ENCODE data around the gene CAPN2. TPM values are rescaled to one million over a fixed set of nuclear protein-coding genes. Genes with fewer than 3 reads are reported as not detected.

Gene CAPN2
- total and polyA plus RNA-seq, 2 experiments from 2014 or later, result 8.4 to 17.8 TPM

GRCh38 chr1:223752721-223753515, 40.6 kb downstream of the CAPN2 start:
- H3K27ac ChIP-seq (ENCODE audit: low read depth), result no peak overlapping the region
- H2AFZ ChIP-seq, result no peak overlapping the region
- H3K27me3 ChIP-seq (ENCODE audit: insufficient read depth), result peaks cover 11% of the 10 kb centered on the region
- TF ChIP-seq NANOG (IDR thresholded peaks at IDR 0.05; ENCODE audit: borderline replicate concordance), result no peak
- TF ChIP-seq CTCF (conservative IDR thresholded peaks at IDR 0.05; ENCODE audit: low read depth in 2 of 2), result no peak
- no peak for TF ChIP-seq ZNF331 (CRISPR knock-in tag; IDR thresholded peaks at IDR 0.05; ENCODE audit: low read depth)
- no peak for TF ChIP-seq REST (IDR thresholded peaks at IDR 0.05; ENCODE audit: unreplicated experiment)
- TF ChIP-seq ZNF462 (CRISPR knock-in tag; IDR thresholded peaks at IDR 0.05), result no peak
- TF ChIP-seq EZH2phosphoT487 (IDR thresholded peaks at IDR 0.05; ENCODE audit: unreplicated experiment), result no peak
- no peak for TF ChIP-seq JUNB (IDR thresholded peaks at IDR 0.05; ENCODE audit: unreplicated experiment)
- TF ChIP-seq EZH2 (IDR thresholded peaks at IDR 0.05; ENCODE audit: low read depth, unreplicated experiment), result no peak
- TF ChIP-seq POLR2AphosphoS5 (IDR thresholded peaks at IDR 0.05; ENCODE audit: low read depth), result no peak
- no peak for TF ChIP-seq ETS1 (IDR thresholded peaks at IDR 0.05)
- TF ChIP-seq ZNF114 (CRISPR knock-in tag; IDR thresholded peaks at IDR 0.05), result no peak
- TF ChIP-seq CREB1 (CRISPR knock-in tag; IDR thresholded peaks at IDR 0.05; ENCODE audit: low read depth), result no peak
- TF ChIP-seq STAT1 (IDR thresholded peaks at IDR 0.05; ENCODE audit: unreplicated experiment), result no peak
- peak overlapping the region; percentile 51 for H3K27ac Mint-ChIP-seq
- no peak overlapping the region for H3K4me3 Mint-ChIP-seq
- no peaks in the 10 kb centered on the region for H3K79me2 ChIP-seq (replicated peaks; ENCODE audit: insufficient read depth)
- H3K9me3 Mint-ChIP-seq, result no peaks in the 10 kb centered on the region; the same call in 2 of the 3 replicates
- ATAC-seq (peak; percentile 63), DNase-seq (ENCODE audit: low spot score) (peak; percentile 84)
- H3K4me3 ChIP-seq, result no peak overlapping the region
- H3K4me1 Mint-ChIP-seq, result peaks cover 19% of the 10 kb centered on the region
- peak overlapping the region; percentile 57; the same call in 1 of the 2 replicates for H3K4me2 ChIP-seq
- no peaks in the 10 kb centered on the region for H3K36me3 ChIP-seq (ENCODE audit: insufficient read depth)
- peaks cover 6% of the 10 kb centered on the region for H3K27me3 Mint-ChIP-seq (ENCODE audit: insufficient read depth, low read depth, poor library complexity)
- H3K9me2 ChIP-seq (ENCODE audit: insufficient read depth), result 0 out of 2 replicates have a peak, but pooled peaks cover 2% of the 10 kb centered on the region
- peaks cover 18% of the 10 kb centered on the region for H3K36me3 Mint-ChIP-seq (ENCODE audit: low read depth)
- no peaks in the 10 kb centered on the region for H4K20me1 ChIP-seq (replicated peaks; ENCODE audit: insufficient read depth)
- H3K4me1 ChIP-seq (ENCODE audit: insufficient read depth), result peaks cover 14% of the 10 kb centered on the region
- H3F3A ChIP-seq (replicated peaks; ENCODE audit: low read depth), result no peaks in the 10 kb centered on the region
